NCI-H1694 treated with DMSO at 0.1 percent for 48 hours (cell line): ENCODE data around the gene FOLR2.
"Not testable (repeated sequence)": the region's sequence is repeated elsewhere in the genome, so short reads cannot be mapped to it uniquely, and the experiment has no call there.

Experiments used
- DNase-seq: peaks from one replicate; lab custom pipeline; 2025; lab: John Stamatoyannopoulos, UW

FOLR2 gene

DNA sequence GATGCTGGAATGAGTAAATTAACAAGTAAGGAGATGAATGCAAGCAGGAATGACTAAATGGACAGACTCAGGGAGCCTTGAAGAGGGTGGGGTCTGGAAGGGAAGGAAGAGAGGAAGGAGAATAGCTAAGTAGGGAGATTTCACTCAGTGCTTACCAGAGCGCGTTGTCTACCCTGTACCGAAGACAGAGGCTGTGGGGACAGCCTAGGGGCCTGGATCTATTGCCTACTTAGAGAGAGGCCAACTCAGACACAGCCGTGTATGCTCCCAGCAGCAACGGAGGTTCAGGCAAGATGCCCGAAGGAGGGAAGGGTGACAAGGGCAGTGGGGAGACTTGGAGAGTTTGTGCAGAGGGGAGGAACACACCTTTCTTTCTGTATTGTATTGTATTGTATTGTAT is at the start of gene FOLR2:
Gene FOLR2 (plus strand): TSS at position 157 of the 400 bp plus-strand sequence. CDS start 1,791 bp downstream, outside the sequence.
- no peak for DNase-seq

GRCh38 chr11:72169046-72169555 is 47.5 kb upstream of the FOLR2 start:
- DNase-seq: not testable (repeated sequence)

DNA sequence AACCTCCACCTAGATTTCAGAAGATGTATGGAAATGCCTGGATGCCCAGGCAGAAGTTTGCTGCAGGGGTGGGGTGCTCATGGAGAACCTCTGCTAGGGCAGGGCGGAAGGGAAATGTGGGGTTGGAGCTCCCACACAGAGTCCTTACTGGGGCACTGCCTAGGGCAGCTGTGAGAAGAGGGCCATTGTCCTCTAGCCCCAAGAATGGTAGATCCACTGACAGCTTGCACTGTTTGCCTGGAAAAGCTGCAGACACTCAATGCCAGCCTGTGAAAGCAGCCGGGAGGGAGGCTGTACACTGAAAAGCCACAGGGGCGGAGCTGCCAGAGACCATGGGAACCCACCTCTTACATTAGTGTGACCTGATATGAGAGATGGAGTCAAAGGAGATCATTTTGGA is 46.8 kb upstream of the FOLR2 start:
- not testable (repeated sequence) for DNase-seq

GRCh38 chr11:72172043-72172442 is 44.6 kb upstream of the FOLR2 start:
- DNase-seq: not testable (repeated sequence)

- DNase-seq: no peak
Observed at GRCh38 chr11:72173291-72173690, 43.3 kb upstream of the FOLR2 start.

GRCh38 chr11:72174302-72175070 is 42.1 kb upstream of the FOLR2 start:
- DNase-seq: no peak

DNA sequence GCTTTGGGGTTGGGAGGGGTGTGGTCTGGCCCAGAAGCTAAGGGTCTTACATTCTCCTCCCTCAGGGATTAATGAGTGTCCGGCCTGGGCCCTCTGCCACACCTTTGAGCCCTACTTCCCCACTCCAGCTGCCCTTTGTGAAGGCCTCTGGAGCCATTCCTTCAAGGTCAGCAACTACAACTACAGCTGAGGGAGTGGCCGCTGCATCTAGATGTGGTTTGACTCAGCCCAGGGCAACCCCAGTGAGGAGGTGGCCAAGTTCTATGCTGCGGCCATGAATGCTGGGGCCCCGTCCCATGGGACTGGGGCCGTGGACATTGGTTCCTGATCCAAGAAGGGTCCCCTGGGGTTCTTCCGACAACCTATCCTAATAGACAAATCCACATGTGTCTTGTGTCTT is 38.9 kb upstream of the FOLR2 start:
- no peak for DNase-seq

- DNase-seq: no peak
Observed at GRCh38 chr11:72179049-72179803, 37.4 kb upstream of the FOLR2 start.

DNA sequence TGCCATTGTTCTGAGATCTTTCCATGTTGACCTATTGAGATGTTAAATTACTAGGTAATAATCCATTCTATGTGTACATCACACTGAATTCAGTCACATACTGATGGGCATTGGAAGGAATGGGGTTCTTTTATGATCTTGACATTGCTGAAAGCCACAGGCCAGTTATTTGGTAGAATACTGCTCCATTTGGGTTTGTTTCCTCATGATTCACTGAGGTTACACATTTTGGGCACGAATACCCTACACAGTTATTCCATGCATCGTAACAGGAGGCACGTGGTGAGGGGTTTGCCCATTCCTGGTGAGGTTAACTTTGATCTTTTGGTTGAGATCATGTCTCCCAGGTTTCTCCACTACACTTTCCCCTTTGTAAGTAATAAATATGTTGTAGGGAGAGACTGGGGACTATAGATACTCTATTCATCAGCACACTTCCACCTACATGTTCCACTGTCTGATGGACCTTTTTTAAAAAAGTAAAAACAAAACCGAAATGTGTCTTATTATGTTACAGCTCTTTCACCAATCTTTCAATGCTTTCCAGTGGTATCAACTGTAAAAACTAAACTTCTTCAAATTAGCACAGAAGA is 36.7 kb upstream of the FOLR2 start:
- DNase-seq: no peak

GRCh38 chr11:72180892-72181552 is 35.6 kb upstream of the FOLR2 start:
- DNase-seq: not testable (repeated sequence)

- not testable (repeated sequence) for DNase-seq
Observed at GRCh38 chr11:72181553-72181958, 35.0 kb upstream of the FOLR2 start.

DNA sequence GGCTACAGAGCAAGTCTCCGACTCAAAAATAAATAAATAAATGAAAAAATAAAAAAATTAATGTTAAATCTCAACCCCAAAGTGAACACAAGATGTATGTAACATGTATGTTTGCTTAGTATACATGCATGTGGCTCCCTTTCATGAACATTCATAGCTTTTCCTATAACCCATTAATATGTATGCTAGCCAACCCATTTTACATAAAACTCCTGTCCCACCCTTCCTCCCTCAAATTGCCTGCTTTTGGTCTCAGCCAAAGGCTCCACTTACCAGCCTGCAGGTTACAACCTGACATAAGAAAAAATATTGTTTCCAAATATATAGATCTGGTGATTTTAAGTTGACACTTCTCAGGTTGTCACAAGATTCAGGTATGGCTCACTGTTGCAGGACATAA is 28.3 kb upstream of the FOLR2 start:
- no peak for DNase-seq

GRCh38 chr11:72189455-72190250 is 26.9 kb upstream of the FOLR2 start:
- DNase-seq: no peak

GRCh38 chr11:72190631-72191071 is 25.9 kb upstream of the FOLR2 start:
- no peak for DNase-seq

- no peak for DNase-seq
Observed at GRCh38 chr11:72191961-72192381, 24.6 kb upstream of the FOLR2 start, which contains the start of gene FOLR1. FOLR1 (plus strand) TSS chr11:72192140; CDS start chr11:72192174, 34 bp downstream.

- DNase-seq: no peak
Observed at GRCh38 chr11:72195518-72196270, 20.9 kb upstream of the FOLR2 start.

- not testable (repeated sequence) for DNase-seq
Observed at GRCh38 chr11:72201445-72201844, 15.1 kb upstream of the FOLR2 start.

DNA sequence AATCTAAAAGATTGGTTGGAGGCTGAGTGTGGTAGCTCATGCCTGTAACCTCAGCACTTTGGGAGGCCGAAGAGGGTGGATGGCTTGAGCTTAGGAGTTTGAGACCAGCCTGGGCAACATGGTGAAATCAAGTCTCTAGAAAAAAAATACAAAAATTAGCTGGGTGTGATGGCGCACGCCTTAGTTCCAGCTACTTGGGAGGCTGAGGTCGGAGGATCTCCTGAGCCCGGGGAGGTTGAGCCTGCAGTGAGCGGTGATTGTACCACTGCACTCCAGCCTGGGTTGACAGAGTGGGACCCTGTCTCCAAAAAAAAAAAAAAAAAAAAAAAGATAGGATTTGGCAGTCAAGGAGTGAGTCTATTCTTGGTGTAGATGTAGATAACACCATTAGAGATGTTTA is 14.0 kb upstream of the FOLR2 start:
- no peak for DNase-seq

DNA sequence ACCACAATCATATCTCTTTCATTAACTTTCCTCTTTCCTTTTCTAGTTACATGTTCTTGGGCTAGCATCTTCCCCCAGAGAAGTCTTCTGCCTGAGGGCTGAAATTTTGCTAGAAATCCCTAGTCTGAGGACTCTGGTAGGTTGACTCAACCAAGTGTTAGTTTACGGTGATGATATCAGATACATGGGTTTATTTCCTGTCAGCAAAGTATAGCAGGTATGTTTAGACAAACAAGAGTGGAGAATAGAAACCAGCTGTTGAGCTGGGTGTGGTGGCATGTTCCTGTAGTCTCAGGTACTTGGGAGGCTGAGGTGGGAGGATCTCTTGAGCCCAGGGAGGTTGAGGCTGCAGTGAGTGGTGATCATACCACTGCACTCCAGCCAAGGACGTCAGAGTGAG is 13.4 kb upstream of the FOLR2 start:
- no peak for DNase-seq

GRCh38 chr11:72204886-72205285 is 11.7 kb upstream of the FOLR2 start:
- no peak for DNase-seq
